Pericardium fibroblast (primary cell): ENCODE data around the gene LGALS12. TPM values are rescaled to one million over a fixed set of nuclear protein-coding genes. Genes with fewer than 3 reads are reported as not detected.

Source experiments
- total RNA-seq: library from RNA; depleted of rRNA; stranded (reverse); fragments of >200 nt; gene quantifications from 2 replicates; pipeline ENCODE4 v1.2.3, GENCODE V29; 2015

The LGALS12 gene
- 2.4 and 13.2 TPM in 2 replicates for total RNA-seq

GRCh38 chr11:63505857-63506528, at the start of gene LGALS12:
Gene LGALS12 (plus strand): TSS chr11:63506084. CDS start chr11:63506459, 375 bp downstream.

GRCh38 chr11:63490551-63491239, 15.2 kb upstream of the LGALS12 start, which contains the start of gene PLAAT5:
Gene PLAAT5 (minus strand): TSS chr11:63491167. CDS start chr11:63491034, 133 bp downstream.

GRCh38 chr11:63536669-63537292, 30.9 kb downstream of the LGALS12 start, which contains the start of gene PLAAT4:
Gene PLAAT4 (plus strand): TSS chr11:63536808. CDS start chr11:63536869, 61 bp downstream.

GRCh38 chr11:63563201-63564055, 57.5 kb downstream of the LGALS12 start, which contains the start of gene PLAAT2:
Gene PLAAT2 (minus strand): TSS chr11:63563379. CDS start chr11:63563324, 55 bp downstream.

Other genes starting within 250 kb of the LGALS12 start
- gene SLC22A9, start 136.3 kb upstream of the LGALS12 start, total RNA-seq: not detected in 2 replicates
- gene PLAAT5, start 14.9 kb upstream of the LGALS12 start, total RNA-seq: 2.3 and 3.5 TPM in 2 replicates
- 50.4 and 59.5 TPM in 2 replicates for gene PLAAT4, start 30.7 kb downstream of the LGALS12 start, total RNA-seq
- not detected in 2 replicates for gene PLAAT2, start 57.3 kb downstream of the LGALS12 start, total RNA-seq
- gene PLAAT3, start 108.3 kb downstream of the LGALS12 start, total RNA-seq: 18.6 and 39.1 TPM in 2 replicates
- 66.2 and 71.3 TPM in 2 replicates for gene ATL3, start 165.3 kb downstream of the LGALS12 start, total RNA-seq
- gene RTN3, start 175.4 kb downstream of the LGALS12 start, total RNA-seq: 117 and 135 TPM in 2 replicates